Measurements from ENCODE around the gene YTHDF2.
"Not testable (repeated sequence)": the region's sequence is repeated elsewhere in the genome, so short reads cannot be mapped to it uniquely, and the experiment has no call there.

YTHDF2 gene

DNA sequence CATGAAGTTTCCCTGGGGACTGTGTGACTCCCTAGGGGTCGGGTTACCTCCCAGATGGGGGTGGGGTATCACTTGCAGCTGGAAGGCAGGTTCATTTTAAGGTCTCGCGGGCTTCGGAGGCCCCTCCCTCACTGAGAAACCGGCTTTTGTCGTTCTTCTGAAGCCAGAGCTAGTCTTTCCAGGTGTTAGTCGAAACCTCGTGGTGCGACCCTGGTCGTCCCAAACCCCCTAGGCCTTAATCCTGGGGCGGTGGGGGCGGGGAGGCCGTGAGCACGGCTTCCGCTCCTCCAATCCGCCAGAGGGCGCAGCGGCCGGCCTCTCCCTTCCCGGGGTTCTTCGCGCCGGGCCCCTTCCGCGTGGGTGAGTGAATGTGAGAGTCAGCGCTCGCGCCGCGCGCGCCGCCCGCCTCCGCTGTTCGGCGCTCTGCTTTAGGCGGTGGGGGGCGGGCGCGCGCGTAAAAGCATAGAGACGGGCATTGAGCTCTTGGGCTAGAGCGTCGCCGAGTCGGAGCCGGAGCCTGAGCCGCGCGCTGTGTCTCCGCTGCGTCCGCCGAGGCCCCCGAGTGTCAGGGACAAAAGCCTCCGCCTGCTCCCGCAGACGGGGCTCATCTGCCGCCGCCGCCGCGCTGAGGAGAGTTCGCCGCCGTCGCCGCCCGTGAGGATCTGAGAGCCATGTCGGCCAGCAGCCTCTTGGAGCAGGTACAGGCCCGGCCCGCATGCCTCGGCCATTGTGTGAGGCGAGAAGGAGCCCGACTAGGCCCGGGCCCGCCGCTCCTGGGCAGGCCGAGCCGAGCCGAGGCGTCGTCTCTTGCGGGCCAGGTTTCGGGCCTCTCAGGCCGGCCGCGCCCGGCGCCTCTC lies at the start of gene YTHDF2:
TSS of gene YTHDF2 (plus strand) at position 491 of the 857 bp plus-strand sequence. CDS start at position 672, 181 bp downstream.
- peak; percentile 98 for DNase-seq

DNA sequence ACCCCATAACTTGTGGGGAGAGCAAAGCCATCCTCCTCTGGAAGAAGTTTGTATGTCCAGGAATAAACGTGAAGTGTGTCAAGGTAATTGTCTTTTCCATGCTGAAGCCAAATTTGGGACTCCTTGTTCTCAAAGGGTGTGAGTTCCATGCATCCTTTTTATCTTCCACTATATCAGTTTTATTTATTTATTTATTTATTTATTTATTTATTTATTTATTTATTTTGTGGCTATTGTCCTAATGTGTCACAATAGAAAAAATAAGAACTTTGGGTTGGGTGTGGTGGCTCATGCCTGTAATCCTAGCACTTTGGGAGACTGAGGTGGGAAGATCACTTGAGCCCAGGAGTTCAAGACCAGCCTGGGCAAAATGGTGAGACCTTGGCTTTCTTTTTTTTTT lies 45.1 kb upstream of the YTHDF2 start:
- not testable (repeated sequence) for DNase-seq

DNA sequence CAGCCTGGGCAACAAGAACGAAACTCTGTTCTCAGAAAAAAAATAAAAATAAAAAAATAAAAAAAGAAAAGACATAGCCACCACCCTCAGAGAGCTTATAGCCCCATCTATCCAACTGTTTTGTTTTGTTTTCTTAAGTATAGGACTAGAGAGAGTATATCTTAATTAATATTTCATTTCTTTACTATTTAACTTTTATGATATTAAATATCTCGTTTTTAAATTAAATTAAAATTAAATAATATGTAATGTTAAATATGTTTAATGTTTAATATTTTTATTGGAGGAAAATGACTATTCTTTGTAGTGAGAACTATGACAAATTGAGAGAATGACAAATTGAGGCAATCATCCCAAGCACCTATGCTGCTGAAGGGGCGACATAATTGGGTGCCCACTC lies 33.1 kb upstream of the YTHDF2 start:
- no peak for DNase-seq

DNA sequence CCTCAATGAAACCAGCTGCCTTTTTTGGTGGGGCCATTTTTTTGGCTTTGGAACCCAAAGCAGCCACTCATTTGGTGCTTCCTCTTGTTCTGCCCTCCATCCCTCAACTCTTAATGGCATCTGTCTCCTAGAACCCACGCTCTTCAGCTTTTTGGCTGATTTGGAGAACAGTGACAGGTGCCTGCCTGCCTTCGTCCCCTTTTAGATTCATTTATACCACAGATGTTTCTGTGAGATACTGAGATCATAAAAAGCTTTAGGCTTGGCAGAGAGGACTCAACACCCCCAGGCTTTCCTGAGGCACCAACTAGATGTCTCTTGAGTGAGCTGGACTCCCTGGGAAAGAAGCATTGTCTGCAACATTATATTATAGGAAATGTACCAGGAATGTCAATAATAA lies 20.4 kb upstream of the YTHDF2 start:
- DNase-seq: no peak

DNA sequence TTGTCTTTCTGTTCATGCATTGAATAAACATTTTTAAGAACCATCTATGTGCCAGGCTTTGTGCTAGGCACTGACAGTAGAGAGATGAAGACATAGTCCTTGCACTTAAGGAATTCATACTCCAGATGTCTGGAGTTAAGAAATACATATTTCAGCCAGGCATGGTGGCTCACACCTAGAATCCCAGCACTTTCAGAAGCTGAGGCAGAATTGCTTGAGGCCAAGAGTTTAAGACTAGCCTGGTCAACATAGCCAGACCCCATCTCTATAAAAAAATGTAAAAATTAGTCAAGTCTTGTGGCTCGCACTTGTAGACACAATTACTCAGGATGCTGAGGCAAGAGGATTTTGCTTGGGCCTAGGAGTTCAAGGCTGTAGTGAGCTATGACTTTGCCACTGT lies 18.6 kb upstream of the YTHDF2 start:
- no peak for DNase-seq

DNA sequence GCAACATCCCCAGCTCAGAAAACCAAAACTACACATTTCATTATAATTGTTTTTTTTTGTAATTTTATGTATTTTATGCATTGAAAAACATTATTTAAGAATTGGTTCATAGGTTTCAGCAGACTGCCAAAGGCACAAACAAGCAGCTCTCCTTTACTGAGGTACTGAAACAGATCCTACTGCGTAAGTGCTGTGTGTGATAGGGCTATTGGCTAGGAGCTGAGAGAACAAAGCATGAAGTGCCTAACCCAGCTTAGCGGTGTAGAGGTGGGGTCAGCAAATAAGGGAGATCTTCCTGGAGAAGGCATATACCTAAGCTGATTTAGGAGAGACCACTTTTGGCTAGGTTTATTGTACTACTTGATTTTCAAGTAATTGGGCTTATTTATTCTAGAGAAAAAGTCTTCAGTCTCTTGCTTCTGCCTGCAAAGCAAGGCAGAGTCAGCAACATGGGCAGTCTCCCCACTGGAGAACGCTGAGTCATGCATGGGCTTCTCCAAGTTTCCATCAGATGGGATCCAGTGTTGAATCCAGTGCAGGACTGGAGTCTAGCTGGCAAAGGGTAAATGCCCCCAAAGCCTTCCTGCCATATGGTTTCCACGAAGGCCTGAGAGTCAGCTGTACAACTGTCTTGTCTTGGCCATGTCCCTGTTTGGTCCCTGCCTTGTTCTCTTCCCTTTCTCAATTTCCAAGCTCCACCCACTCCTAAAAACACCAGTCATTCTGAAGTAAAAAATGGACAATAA lies 18.0 kb upstream of the YTHDF2 start:
- peak; percentile 27 for DNase-seq

DNA sequence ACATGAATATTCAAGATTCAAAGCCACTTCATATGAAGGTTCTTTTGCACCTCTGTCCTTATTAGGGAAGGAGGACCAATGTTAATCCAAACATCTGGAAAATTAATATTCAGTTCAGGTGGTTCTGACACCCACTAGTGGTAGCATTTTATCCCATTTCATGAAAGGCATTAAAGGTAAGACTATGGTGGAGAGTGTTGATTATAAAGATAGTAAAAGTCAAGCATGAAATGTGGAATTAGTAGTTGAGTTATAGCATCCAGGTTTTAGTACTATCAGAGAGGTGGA lies 17.5 kb upstream of the YTHDF2 start:
- DNase-seq: no peak

DNA sequence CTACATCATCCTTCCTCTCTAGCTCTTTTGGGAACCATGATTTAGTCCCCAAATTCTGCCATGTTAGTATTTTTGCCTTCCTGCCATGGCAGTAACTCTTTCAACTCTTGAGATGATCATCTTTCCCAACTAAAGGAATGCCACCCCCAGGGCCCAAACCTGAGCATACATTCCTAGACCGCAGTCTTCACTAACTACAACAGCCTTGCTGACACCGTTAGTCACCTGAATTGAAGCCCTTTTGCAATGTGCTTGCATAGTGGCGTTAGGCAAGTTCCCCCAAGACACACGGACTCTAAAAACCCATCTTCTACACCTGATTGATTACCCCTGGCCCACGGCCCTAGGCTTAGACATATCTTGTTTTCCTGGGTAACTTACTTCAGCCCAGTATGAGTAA lies 16.4 kb upstream of the YTHDF2 start:
- DNase-seq: no peak

DNA sequence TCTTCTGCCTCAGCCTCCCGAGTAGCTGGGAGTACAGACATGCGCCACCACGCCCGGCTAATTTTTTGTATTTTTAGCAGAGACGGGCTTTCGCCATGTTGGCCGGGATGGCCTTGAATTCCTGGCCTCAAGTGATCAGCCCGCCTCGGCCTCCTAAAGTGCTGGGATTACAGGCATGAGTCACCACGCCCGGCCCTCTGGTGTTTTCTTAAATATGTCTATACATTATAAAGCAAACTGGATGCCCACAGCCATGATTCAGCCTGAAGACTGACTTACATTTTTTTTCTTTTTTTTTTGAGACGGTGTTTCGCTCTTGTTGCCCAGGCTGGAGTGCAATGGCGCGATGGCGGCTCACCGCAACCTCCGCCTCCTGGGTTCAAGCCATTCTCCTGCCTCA lies 14.8 kb upstream of the YTHDF2 start:
- DNase-seq: not testable (repeated sequence)

DNA sequence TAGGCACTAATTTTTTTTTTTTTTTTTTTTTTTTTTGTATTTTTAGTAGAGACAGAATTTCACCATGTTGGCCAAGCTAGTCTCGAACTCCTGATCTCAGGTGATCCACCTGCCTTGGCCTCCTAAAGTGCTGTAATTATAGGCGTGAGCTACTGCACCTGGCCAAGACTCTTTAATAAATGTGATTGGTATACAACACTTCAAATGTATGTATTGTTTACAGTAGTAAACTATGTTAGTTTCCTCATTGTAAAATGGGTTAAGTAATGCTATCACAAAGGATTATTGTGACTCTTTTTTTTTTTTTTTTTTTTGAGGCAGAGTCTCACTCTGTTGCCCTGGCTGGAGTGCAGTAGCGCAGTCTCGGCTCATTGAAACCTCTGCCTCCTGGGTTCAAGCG lies 11.4 kb upstream of the YTHDF2 start:
- not testable (repeated sequence) for DNase-seq

DNA sequence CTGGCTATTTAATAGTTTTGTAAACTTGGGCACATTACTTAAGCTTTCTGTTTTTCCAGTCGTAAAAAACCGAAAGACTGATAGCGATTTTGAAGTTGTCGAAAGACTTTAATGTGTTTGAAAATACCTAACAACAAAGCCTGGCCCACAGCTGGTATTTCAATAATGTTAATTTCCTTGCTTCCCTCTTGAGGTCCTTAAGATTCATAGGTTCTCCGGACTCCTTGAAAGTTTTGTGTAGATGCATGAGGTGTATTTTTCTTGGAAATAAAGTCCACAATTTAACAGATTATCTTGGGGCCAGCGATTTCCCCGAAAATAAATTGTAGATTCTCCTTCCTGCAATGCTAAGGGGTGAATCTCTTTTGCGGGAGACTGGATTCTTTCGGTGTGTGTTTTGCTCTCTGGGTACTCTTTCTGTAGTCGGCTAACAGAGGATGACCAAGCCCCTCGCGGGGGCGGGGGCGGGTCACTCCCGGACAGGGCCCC lies 735 bp upstream of the YTHDF2 start:
- no peak for DNase-seq

DNA sequence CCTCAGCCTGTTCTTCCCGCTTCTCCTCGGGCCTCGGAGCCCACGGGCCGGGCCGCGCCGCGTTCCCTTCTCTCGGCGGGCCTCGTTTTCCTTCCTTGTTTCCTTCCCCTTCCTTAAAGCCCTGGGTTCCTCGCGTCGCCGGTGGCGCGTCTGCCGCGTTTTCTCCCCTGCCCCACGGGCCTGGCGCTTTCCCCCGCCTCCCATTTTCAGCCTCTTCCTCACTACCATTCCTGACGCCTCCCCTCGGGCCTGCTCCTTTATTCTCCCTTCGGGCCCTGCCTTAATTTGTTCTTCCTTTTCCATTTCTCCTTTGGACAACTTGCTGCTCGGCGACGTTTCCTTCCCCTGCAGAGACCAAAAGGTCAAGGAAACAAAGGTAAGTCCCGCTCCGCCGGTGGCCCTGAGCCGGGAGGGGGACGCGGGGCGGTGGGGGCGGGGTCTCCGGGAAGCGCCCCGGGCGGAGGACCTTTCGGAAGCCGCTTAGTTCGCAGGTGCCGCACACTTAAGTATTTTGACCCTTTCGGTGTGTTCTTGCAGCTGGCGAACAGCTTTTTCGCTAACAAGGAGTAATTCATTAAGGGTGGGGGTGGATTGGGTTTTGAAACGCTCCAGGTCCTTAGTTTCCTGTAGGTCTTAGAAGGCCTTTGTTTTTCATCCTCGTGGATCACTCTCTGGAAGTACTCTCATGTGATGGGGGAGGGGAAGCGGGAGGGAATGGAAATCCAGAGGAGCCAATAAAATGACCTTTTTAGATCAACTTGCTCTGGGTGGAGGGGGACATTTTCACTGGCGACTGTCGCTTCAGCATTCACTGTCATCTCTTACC lies 780 bp downstream of the YTHDF2 start:
- DNase-seq: peak; percentile 75

DNA sequence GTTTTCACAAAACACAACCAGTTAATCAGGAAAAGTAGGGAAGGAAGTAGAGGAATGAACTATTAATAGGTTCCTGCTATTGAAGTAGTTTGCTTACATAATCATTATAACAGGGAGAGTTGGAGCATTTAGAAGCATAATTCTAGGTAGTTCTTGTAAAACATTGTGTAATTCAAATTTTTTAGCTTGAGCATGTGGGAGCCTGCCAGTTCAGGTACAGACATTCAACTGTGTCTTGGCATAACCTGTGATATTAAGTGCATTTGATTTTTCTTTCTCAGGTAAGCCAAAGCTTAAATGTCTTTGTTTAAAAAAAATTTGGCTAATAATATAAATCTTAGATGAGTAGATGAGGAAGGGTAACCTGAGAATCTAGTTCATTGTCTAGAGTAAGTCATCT lies 3.4 kb downstream of the YTHDF2 start:
- no peak for DNase-seq

DNA sequence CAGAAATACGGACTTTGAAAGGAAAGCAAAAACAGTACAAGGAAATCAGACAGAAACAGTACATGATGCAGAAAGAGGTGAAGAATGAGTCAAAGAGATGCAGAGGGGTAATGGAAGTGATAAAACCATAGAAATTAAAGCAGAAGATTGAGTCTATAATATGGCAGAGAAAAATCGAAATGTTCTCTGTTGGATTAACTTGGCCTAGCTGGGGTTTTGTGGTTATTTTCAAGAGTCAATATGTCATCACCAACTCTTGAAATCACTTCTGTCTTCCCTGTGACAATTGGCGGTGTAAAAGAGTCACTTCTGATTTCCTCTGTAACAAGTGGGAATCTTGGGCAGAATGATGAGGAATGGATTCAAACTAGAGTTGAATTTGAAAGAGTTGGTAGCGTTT lies 7.4 kb downstream of the YTHDF2 start:
- DNase-seq: no peak

DNA sequence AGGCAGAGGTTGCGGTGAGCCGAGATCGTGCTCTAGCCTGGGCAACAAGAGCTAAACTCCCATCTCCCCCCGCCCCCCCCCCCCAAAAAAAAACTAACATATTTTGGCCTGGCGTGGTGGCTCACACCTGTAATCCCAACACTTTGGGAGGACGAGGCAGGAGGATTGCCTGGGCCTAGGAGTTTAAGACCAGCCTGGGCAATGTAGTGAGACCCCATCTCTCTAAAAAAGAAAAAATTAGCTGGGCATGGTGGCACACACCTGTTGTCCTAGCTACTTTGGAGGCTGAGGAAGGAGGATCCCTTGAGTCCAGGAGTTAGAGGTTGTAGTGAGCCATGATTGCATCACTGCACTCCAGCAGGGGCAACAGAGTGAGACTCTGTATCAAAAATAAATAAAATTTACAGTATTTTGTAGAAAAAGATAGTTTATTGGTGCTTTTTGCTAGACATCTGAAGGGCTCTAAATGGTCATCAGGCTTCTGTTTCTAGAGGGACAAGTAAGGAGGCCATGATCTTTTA lies 9.0 kb downstream of the YTHDF2 start:
- DNase-seq: no peak

DNA sequence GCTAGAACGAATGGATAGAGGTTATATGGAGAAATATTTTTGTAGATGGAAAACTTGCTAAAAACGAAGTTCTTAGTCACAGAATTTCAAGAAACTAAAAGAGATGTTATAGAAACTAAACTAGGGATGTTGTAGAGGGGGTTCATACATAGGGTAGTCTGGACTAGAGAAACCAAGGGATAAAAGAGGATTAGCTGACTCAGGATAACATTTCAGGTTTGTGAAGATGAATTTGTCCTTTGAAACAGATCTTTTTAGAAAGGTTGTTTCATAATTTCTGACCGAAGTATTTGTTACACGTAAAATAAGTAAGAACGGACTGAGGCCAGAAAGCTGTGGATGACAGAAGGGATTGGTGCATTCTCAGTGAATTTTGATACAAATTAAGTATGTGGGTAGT lies 13.6 kb downstream of the YTHDF2 start:
- DNase-seq: no peak

DNA sequence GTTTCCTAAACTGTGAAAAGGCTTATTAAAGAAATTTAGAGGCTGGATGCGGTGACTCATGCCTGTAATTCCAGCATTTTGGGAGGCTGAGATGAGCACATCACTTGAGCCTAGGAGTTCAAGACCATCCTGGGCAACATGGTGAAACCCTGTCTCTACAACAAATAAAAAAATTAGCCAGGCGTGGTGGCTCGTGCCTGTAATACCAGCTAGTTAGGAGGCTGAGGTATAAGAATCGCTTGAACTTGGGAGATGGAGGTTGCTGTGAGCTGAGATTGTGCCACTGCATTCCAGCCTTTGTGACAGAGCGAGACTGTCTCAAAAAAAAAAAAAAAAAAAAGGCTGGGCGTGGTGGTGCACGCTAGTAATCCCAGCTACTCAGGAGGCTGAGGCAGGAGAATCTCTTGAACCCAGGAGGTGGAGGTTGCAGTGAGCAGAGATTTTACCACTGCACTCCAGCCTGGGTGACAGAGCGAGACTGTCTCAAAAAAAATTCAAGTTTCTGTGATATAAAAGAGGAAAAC lies 14.1 kb downstream of the YTHDF2 start:
- not testable (repeated sequence) for DNase-seq

DNA sequence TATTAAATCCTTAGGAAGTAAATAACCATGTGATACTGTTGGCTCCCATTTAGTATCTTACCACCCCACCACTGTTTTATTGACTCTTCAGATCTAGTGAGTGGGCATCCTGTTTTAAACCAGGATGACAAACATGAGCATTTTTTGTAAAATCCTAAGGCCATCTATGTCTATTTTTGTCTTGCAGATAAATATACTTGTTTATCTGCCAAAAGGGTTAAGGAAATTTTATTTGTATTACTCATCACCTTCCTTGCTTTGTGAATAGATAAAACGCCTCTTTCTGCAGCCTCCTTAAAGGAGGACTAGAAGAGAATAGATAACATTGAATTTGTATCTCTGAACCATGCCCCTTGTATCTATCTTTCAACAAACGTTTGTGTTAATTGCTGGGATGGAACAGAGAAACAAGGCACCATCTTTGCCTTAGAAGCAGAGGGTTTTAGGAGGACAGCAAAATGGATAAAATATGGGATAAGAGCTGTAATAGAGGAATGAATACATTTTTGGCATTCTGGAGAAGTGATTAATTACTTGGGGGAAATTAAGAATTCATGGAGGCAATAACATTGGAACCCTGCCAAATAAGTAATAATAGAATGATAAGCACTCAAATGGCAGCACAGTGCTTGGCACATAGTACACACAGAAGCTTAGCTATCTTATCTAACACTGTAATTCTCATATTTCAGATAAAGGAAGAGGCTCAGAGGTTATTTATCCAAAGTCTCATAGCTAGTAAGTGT lies 14.7 kb downstream of the YTHDF2 start:
- peak; percentile 19 for DNase-seq

DNA sequence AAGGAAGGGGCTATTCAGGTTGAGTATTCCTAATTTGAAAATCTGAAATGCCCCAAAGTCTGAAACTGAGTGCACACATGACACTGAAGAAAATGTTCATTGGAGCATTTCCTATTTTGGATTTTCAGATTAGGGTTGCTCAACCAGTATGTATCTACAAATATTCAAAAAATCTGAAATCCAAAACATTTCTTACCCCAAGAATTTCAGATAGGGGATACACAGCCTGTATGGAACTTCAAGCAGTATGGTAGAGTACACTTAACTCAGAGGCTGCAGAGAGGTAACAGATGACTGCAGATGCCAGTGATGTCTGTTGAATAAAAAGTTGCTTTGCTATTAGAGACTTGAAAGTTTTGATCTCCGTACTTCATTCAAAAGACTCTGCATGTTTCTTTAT lies 19.0 kb downstream of the YTHDF2 start:
- no peak for DNase-seq

DNA sequence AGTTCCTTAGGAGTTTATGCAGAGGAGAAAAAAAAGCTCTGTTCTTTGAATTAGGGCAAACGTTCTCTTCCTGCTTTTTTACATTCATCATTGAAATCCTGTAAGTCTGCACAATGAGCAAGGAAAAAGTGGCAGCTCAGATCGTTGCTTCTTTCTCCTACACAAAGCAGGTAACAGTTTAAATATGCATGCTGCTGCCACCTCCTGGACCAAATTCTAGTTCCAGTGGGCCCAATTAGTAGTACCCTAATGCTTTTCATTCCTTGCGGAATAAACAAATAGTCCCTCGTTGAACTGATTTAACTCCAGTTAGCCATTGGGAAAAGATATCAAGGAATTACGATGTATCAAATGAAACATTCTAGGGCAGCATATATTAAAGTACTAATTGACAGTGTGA lies 20.1 kb downstream of the YTHDF2 start:
- DNase-seq: no peak

DNA sequence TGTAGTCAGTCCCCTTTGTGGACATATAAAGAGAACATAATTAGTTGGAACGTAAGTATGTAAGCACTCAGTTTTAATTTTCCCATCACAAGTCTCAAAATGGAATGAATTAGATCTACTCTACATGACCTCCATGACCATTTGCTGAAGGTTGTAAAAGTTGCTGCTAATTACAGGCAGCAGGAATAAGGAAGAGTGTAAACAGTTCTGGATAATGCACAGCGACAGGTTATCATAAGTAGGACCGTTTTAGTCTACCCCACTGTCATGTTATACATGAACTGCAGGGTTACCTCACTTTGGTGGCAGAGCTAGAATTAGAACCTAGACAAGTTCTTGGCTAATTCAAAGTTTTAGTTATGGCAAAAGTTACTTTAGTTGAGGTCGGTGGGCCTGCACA lies 21.7 kb downstream of the YTHDF2 start:
- DNase-seq: no peak

DNA sequence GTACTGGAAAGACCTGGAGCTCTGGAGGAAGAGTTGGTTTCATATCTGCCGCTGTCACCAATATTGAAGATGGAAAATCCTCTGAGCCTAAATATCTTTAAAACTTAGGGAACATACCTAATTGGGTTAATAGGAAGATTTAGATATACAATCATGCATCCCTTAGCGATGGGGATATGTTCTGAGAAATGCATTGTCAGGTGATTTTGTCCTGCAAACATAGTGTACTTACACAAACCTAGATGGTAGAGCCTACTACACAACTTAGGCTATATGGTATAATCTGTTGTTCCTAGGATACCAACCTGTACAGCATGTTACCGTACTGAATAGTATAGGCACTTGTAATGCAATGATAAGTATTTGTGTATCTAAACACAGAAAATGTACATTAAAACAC lies 22.5 kb downstream of the YTHDF2 start:
- no peak for DNase-seq
